Measurements from ENCODE around the gene JPH3.

- TF ChIP-seq EZH2 (IDR thresholded peaks at IDR 0.05; ENCODE audit: borderline replicate concordance, insufficient read depth, low read length, poor library complexity, severe bottlenecking), result no peak
- no peak for TF ChIP-seq CTCF (IDR thresholded peaks at IDR 0.05; ENCODE audit: poor library complexity, severe bottlenecking)
- TF ChIP-seq TAF1 (IDR thresholded peaks at IDR 0.05; ENCODE audit: low read depth), result no peak
- TF ChIP-seq RAD21 (conservative IDR thresholded peaks at IDR 0.05), result no peak
- TF ChIP-seq POLR2AphosphoS5 (IDR thresholded peaks at IDR 0.05), result no peak
- no peak for TF ChIP-seq EP300 (conservative IDR thresholded peaks at IDR 0.05; ENCODE audit: poor library complexity, severe bottlenecking)
These were observed 16.7 kb upstream of the JPH3 start for GRCh38 chr16:87585442-87586200.
